Mesendoderm (in vitro differentiated cells): ENCODE results near the gene NSD1.
A peak's percentile ranks its signal among the peaks of the same experiment; 100 is the strongest.

Source experiments
- DNase-seq: peaks from one replicate; pipeline ENCODE4 v3.0.0; 2013
- H2AK5ac ChIP-seq: 2 replicates; pipeline ENCODE4 v1.6.1; 2013; ENCODE audit warnings: low read length, inconsistent platforms
- H2BK120ac ChIP-seq: 2 replicates; pipeline ENCODE4 v1.6.1; 2013; ENCODE audit warnings: low read depth, mild to moderate bottlenecking, low read length, moderate library complexity, mixed read lengths
- H2BK15ac ChIP-seq: replicated peaks from 2 replicates; pipeline ENCODE4 v1.6.1; 2013; ENCODE audit warnings: low read depth, mild to moderate bottlenecking, moderate library complexity
- H2BK5ac ChIP-seq: 2 replicates; pipeline ENCODE4 v1.6.1; 2013; ENCODE audit warnings: low read length, inconsistent platforms
- H3K18ac ChIP-seq: 2 replicates; pipeline ENCODE4 v1.6.1; 2013; ENCODE audit warnings: mild to moderate bottlenecking, low read length, mixed read lengths
- H3K23ac ChIP-seq: one replicate; pipeline ENCODE4 v1.6.1; 2013; ENCODE audit warnings: low read length
- H3K27ac ChIP-seq: 2 replicates; pipeline ENCODE4 v1.5.1; 2013; ENCODE audit warnings: low read depth, mild to moderate bottlenecking, inconsistent platforms, low read length, moderate library complexity
- H3K27me3 ChIP-seq: 2 replicates; pipeline ENCODE4 v1.6.1; 2013; ENCODE audit warnings: low read length, control low read depth, mild to moderate bottlenecking, inconsistent platforms; ENCODE audit not compliant: insufficient read depth, poor library complexity
- H3K36me3 ChIP-seq: 2 replicates; pipeline ENCODE4 v1.6.1; 2013; ENCODE audit warnings: low read length, inconsistent platforms; ENCODE audit not compliant: control insufficient read depth, insufficient read depth
- H3K4ac ChIP-seq: one replicate; pipeline ENCODE4 v1.6.1; 2013; ENCODE audit warnings: low read depth, mild to moderate bottlenecking, low read length, moderate library complexity
- H3K4me1 ChIP-seq: 2 replicates; pipeline ENCODE4 v1.6.1; 2013; ENCODE audit warnings: low read depth, low read length, inconsistent platforms; ENCODE audit not compliant: control insufficient read depth
- H3K4me2 ChIP-seq: 2 replicates; pipeline ENCODE4 v1.6.1; 2013; ENCODE audit warnings: low read length
- H3K4me3 ChIP-seq: 2 replicates; pipeline ENCODE4 v1.5.1; 2013; ENCODE audit warnings: mild to moderate bottlenecking, low read length
- H3K56ac ChIP-seq: one replicate; pipeline ENCODE4 v1.6.1; 2013; ENCODE audit warnings: low read length
- H3K79me1 ChIP-seq: 2 replicates; pipeline ENCODE4 v1.6.1; 2013; ENCODE audit warnings: low read length, inconsistent platforms
- H3K79me2 ChIP-seq: 2 replicates; pipeline ENCODE4 v1.6.1; 2013; ENCODE audit warnings: mild to moderate bottlenecking, low read length; ENCODE audit not compliant: control insufficient read depth, insufficient read depth
- H3K9ac ChIP-seq: 2 replicates; pipeline ENCODE4 v1.6.1; 2013; ENCODE audit warnings: low read length, inconsistent platforms
- H4K5ac ChIP-seq: one replicate; pipeline ENCODE4 v1.6.1; 2013; ENCODE audit warnings: low read length
- H4K8ac ChIP-seq: one replicate; pipeline ENCODE4 v1.6.1; 2013; ENCODE audit warnings: low read depth, mild to moderate bottlenecking, control low read depth, low read length, moderate library complexity
- WGBS: extraction: QIAGEN DNeasy Blood & Tissue Kit; methylation state at CpG from one replicate; pipeline ENCODE4 v1.1.7; 2013; ENCODE audit warnings: low lambda C conversion rate, missing lambda C conversion rate; ENCODE audit not compliant: insufficient coverage; ENCODE audit errors: extremely low coverage; 5-methylcytosine and 5-hydroxymethylcytosine counted together

The NSD1 gene

DNA sequence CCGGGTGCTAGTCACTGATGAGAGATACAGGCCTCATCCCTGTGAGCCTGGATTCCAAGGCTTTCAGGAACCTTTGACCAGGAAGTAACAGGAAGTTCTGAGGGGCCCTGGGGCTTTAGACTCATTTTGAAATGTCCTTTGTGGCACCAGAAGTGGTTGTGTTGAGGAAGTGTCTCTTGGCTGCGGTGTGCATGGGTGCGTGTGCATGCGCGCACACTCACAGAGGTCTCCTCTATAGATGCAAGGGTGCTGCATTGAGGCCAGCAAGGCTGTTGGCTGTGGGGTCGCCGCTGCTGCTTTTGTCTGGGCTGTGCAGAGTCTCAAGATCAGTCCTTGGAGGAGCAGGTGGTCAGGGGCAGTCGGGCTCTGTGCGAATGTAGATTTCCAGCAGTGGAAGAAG is 162.4 kb downstream of the NSD1 start:
- peaks cover 11% of the 10 kb centered on the region for H3K36me3 ChIP-seq
- H3K4me2 ChIP-seq, result no peak overlapping the region
- no peak overlapping the region for H3K27ac ChIP-seq
- H3K79me2 ChIP-seq, result no peaks in the 10 kb centered on the region
- no peak overlapping the region for H3K23ac ChIP-seq
- no peaks in the 10 kb centered on the region for H3K4me1 ChIP-seq
- no peak overlapping the region for H2BK120ac ChIP-seq
- no peak overlapping the region for H4K5ac ChIP-seq
- no peak for DNase-seq
- no peak overlapping the region for H3K56ac ChIP-seq
- H3K27me3 ChIP-seq, result no peaks in the 10 kb centered on the region
- no peak overlapping the region for H3K9ac ChIP-seq
- no peak overlapping the region for H4K8ac ChIP-seq
- no peak overlapping the region for H3K4ac ChIP-seq
- no peak overlapping the region for H2AK5ac ChIP-seq
- no CpG with 5 or more reads among the region's 9 CpGs for WGBS
- no peak overlapping the region for H3K4me3 ChIP-seq
- H3K18ac ChIP-seq, result no peak overlapping the region
- H2BK15ac ChIP-seq, result no peak overlapping the region
- no peak overlapping the region for H2BK5ac ChIP-seq
- peaks cover 2% of the 10 kb centered on the region for H3K79me1 ChIP-seq

- Histone ChIP-seq H2BK120ac (no peak overlapping the region), H3K4me1 (no peaks in the 10 kb centered on the region), H2BK5ac (no peak overlapping the region), H2BK15ac (no peak overlapping the region), H2AK5ac (no peak overlapping the region), H3K56ac (no peak overlapping the region), H3K79me1 (peaks cover 4% of the 10 kb centered on the region), H3K27me3 (no peaks in the 10 kb centered on the region), H4K8ac (no peak overlapping the region), H3K23ac (no peak overlapping the region), H3K79me2 (no peaks in the 10 kb centered on the region), H3K27ac (no peak overlapping the region), H3K4ac (no peak overlapping the region), H4K5ac (no peak overlapping the region), H3K4me3 (no peak overlapping the region), H3K9ac (no peak overlapping the region), H3K18ac (no peak overlapping the region), H3K4me2 (no peak overlapping the region), H3K36me3 (peaks cover 10% of the 10 kb centered on the region)
- WGBS, result no CpG with 5 or more reads among the region's 4 CpGs
- DNase-seq, result no peak
These were observed 163.0 kb downstream of the NSD1 start for GRCh38 chr5:177296581-177296980.

- Histone ChIP-seq H3K56ac (no peak overlapping the region), H3K4me1 (no peaks in the 10 kb centered on the region)
- no CpG with 5 or more reads among the region's 2 CpGs for WGBS
These were observed 164.3 kb downstream of the NSD1 start for GRCh38 chr5:177297922-177298321.

GRCh38 chr5:177299697-177300096 is 166.1 kb downstream of the NSD1 start:
- Histone ChIP-seq H3K56ac (no peak overlapping the region), H3K27ac (no peak overlapping the region), H3K27me3 (no peaks in the 10 kb centered on the region), H3K79me1 (peaks cover 4% of the 10 kb centered on the region), H3K4me1 (peaks cover 1% of the 10 kb centered on the region), H4K5ac (no peak overlapping the region), H3K4me2 (no peak overlapping the region), H3K4ac (no peak overlapping the region), H3K9ac (no peak overlapping the region), H2BK120ac (no peak overlapping the region), H3K4me3 (no peak overlapping the region), H3K18ac (no peak overlapping the region), H3K79me2 (peaks cover 9% of the 10 kb centered on the region), H2BK5ac (no peak overlapping the region), H3K36me3 (no peaks in the 10 kb centered on the region), H2AK5ac (no peak overlapping the region), H4K8ac (no peak overlapping the region), H3K23ac (no peak overlapping the region), H2BK15ac (no peak overlapping the region)
- no peak for DNase-seq
- no CpG with 5 or more reads among the region's 9 CpGs for WGBS

More at GRCh38 chr5:177297922-177298321, 164.3 kb downstream of the NSD1 start:
- Histone ChIP-seq H3K4me3 (no peak overlapping the region), H3K9ac (no peak overlapping the region), H2AK5ac (no peak overlapping the region), H3K4me2 (no peak overlapping the region), H2BK120ac (no peak overlapping the region), H3K18ac (no peak overlapping the region), H3K27ac (no peak overlapping the region), H2BK5ac (no peak overlapping the region), H3K23ac (no peak overlapping the region), H2BK15ac (no peak overlapping the region), H4K8ac (no peak overlapping the region), H3K4ac (no peak overlapping the region), H3K27me3 (no peaks in the 10 kb centered on the region), H4K5ac (no peak overlapping the region), H3K79me1 (peaks cover 4% of the 10 kb centered on the region), H3K36me3 (peaks cover 6% of the 10 kb centered on the region), H3K79me2 (no peaks in the 10 kb centered on the region)
- DNase-seq, result peak; percentile 32

- Histone ChIP-seq H3K23ac (no peak overlapping the region), H3K56ac (no peak overlapping the region), H4K8ac (no peak overlapping the region), H3K36me3 (no peaks in the 10 kb centered on the region), H2BK120ac (no peak overlapping the region), H3K9ac (no peak overlapping the region), H3K27ac (no peak overlapping the region), H3K18ac (no peak overlapping the region), H3K79me2 (peaks cover 15% of the 10 kb centered on the region), H3K4ac (no peak overlapping the region), H3K4me3 (no peak overlapping the region), H3K4me1 (peaks cover 4% of the 10 kb centered on the region), H2BK5ac (no peak overlapping the region), H3K79me1 (peaks cover 8% of the 10 kb centered on the region), H2AK5ac (no peak overlapping the region), H2BK15ac (no peak overlapping the region), H3K4me2 (no peak overlapping the region), H4K5ac (no peak overlapping the region), H3K27me3 (no peaks in the 10 kb centered on the region)
- DNase-seq, result peak; percentile 83
- no CpG with 5 or more reads among the region's 4 CpGs for WGBS
These were observed 166.8 kb downstream of the NSD1 start for GRCh38 chr5:177300236-177300880.

GRCh38 chr5:177300951-177301350 is 167.4 kb downstream of the NSD1 start:
- no peak overlapping the region for H3K4ac ChIP-seq
- H3K27ac ChIP-seq, result no peak overlapping the region

More at GRCh38 chr5:177300951-177301350, 167.4 kb downstream of the NSD1 start:
- WGBS, result no CpG with 5 or more reads among the region's 2 CpGs
- Histone ChIP-seq H2AK5ac (no peak overlapping the region), H4K8ac (no peak overlapping the region), H2BK15ac (no peak overlapping the region), H3K18ac (no peak overlapping the region), H4K5ac (no peak overlapping the region), H2BK5ac (no peak overlapping the region), H3K4me3 (no peak overlapping the region), H3K4me1 (peaks cover 4% of the 10 kb centered on the region), H2BK120ac (no peak overlapping the region), H3K4me2 (no peak overlapping the region), H3K27me3 (no peaks in the 10 kb centered on the region), H3K79me2 (peaks cover 18% of the 10 kb centered on the region), H3K9ac (no peak overlapping the region), H3K23ac (no peak overlapping the region), H3K79me1 (peaks cover 10% of the 10 kb centered on the region), H3K36me3 (peaks cover under 1% of the 10 kb centered on the region), H3K56ac (no peak overlapping the region)
- no peak for DNase-seq
